SK-N-SH (cell line): ENCODE data around the gene ZNF185. TPM values are rescaled to one million over a fixed set of nuclear protein-coding genes. Genes with fewer than 3 reads are reported as not detected.

Experiments
- CTCF ChIA-PET: fragments of 300-600, 350-600 bp; formaldehyde crosslinking; extraction: SDS; loops from one replicate; lab custom pipeline; 2021; lab: Yijun Ruan, JAX
- POLR2A ChIA-PET: fragments of 350-600 bp; sonication (Branson Sonifier 250); formaldehyde crosslinking; extraction: SDS; loops from one replicate; lab custom pipeline; 2020; ENCODE audit warnings: antibody characterized with exemption, inconsistent platforms; lab: Yijun Ruan, JAX
- DNase-seq: peaks from one replicate; pipeline ENCODE4 v3.0.0; 2012
- H2AFZ ChIP-seq: fragments of 200-600 bp; sonication (generic); 2 replicates; pipeline ENCODE4 v1.8.1; 2016; ENCODE audit warnings: antibody characterized with exemption, mild to moderate bottlenecking, low read depth
- H3F3A ChIP-seq: fragments of 200-600 bp; sonication (generic); replicated peaks from 2 replicates; pipeline ENCODE3; 2016; ENCODE audit warnings: antibody characterized with exemption, mild to moderate bottlenecking; ENCODE audit not compliant: insufficient read depth
- H3K27ac ChIP-seq, 2 experiments: fragments of 200-500 bp in 1 of 2; fragments of 200-600 bp in 1 of 2; sonication (Bioruptor generic) in 1 of 2; sonication (generic), shearing (Covaris generic) in 1 of 2; 2 replicates each; pipeline versions ENCODE4 v1.5.1 to v1.6.1; 2014 to 2016; ENCODE audit warnings: low read depth in 2 of 2, inconsistent platforms in 1 of 2, low read length in 1 of 2, mild to moderate bottlenecking in 1 of 2, mixed read lengths in 1 of 2
- H3K27me3 ChIP-seq: fragments of 200-600 bp; sonication (generic), shearing (Covaris generic); 2 replicates; pipeline ENCODE4 v1.6.1; 2016; ENCODE audit warnings: mixed run types; ENCODE audit not compliant: insufficient read depth
- H3K36me3 ChIP-seq, 2 experiments: fragments of 200-500 bp in 1 of 2; fragments of 200-600 bp in 1 of 2; sonication (Bioruptor generic) in 1 of 2; sonication (generic) in 1 of 2; replicated peaks in 1 of 2; 2 replicates each; pipeline versions ENCODE3 to v1.5.1; 2014 to 2016; ENCODE audit warnings: low read length in 1 of 2, mild to moderate bottlenecking in 1 of 2; ENCODE audit not compliant: insufficient read depth in 2 of 2, control insufficient read depth in 1 of 2
- H3K4me1 ChIP-seq, 2 experiments: fragments of 200-500 bp in 1 of 2; fragments of 200-600 bp in 1 of 2; sonication (Bioruptor generic) in 1 of 2; sonication (generic), shearing (Covaris generic) in 1 of 2; 2 replicates each; pipeline versions ENCODE4 v1.5.1 to v1.6.1; 2014 to 2016; ENCODE audit warnings: low read depth in 1 of 2, low read length in 1 of 2, mixed run types in 1 of 2; ENCODE audit not compliant: insufficient read depth in 2 of 2, control insufficient read depth in 1 of 2
- H3K4me2 ChIP-seq: fragments of 200-600 bp; sonication (generic), shearing (Covaris generic); 2 replicates; pipeline ENCODE4 v1.6.1; 2017; ENCODE audit warnings: mixed run types
- H3K4me3 ChIP-seq, 2 experiments: fragments of 200-500 bp in 1 of 2; fragments of 200-600 bp in 1 of 2; sonication (Bioruptor generic) in 1 of 2; sonication (generic), shearing (Covaris generic) in 1 of 2; 2 replicates each; pipeline versions ENCODE4 v1.5.1 to v1.8.1; 2014 to 2016; ENCODE audit warnings: low read depth in 2 of 2, inconsistent platforms in 1 of 2, low read length in 1 of 2, mild to moderate bottlenecking in 1 of 2, mixed read lengths in 1 of 2, moderate library complexity in 1 of 2
- H3K79me2 ChIP-seq: fragments of 200-600 bp; sonication (generic); 2 replicates; pipeline ENCODE4 v1.8.1; 2017; ENCODE audit warnings: mild to moderate bottlenecking; ENCODE audit not compliant: insufficient read depth
- H3K9ac ChIP-seq: fragments of 200-600 bp; sonication (generic); 2 replicates; pipeline ENCODE4 v1.6.1; 2017; ENCODE audit warnings: mixed run types
- H3K9me2 ChIP-seq: fragments of 200-600 bp; sonication (generic); 2 replicates; pipeline ENCODE4 v1.6.1; 2017; ENCODE audit warnings: mixed run types
- H3K9me3 ChIP-seq: fragments of 200-600 bp; sonication (generic); 2 replicates; pipeline ENCODE4 v1.6.1; 2017; ENCODE audit warnings: mixed run types, mild to moderate bottlenecking, moderate library complexity
- H4K20me1 ChIP-seq: fragments of 200-600 bp; sonication (generic); 2 replicates; pipeline ENCODE4 v1.6.1; 2017; ENCODE audit warnings: mild to moderate bottlenecking, mixed run types; ENCODE audit not compliant: insufficient read depth
- CHD2 ChIP-seq: fragments of 150-350 bp; IDR thresholded peaks from 2 replicates; pipeline ENCODE4 v1.6.1; 2018; ENCODE audit warnings: low read length; ENCODE audit not compliant: partially characterized antibody
- ELF1 ChIP-seq: IDR thresholded peaks from 2 replicates; pipeline ENCODE4 v1.4.0; 2012
- EP300 ChIP-seq, 2 experiments: IDR thresholded peaks; 2 replicates each; pipeline versions ENCODE4 v1.4.0 to v1.6.1; 2012; ENCODE audit warnings: borderline replicate concordance in 1 of 2, low read depth in 1 of 2, low read length in 1 of 2
- EZH2phosphoT487 ChIP-seq: fragments of 200-600 bp; sonication (generic); IDR thresholded peaks from 2 replicates; pipeline ENCODE4 v1.6.1; 2017; ENCODE audit warnings: low read depth, mixed run types, mild to moderate bottlenecking, antibody characterized with exemption, moderate library complexity, borderline replicate concordance
- FOSL2 ChIP-seq: IDR thresholded peaks from 2 replicates; pipeline ENCODE4 v1.4.0; 2012; ENCODE audit warnings: low read depth, mild to moderate bottlenecking, moderate library complexity, borderline replicate concordance
- FOXJ3 ChIP-seq: sonication (generic); formaldehyde crosslinking; IDR thresholded peaks from 2 replicates; pipeline ENCODE4 v1.5.1; 2020; ENCODE audit warnings: mild to moderate bottlenecking, missing genetic modification reagents
- FOXM1 ChIP-seq: IDR thresholded peaks from 2 replicates; pipeline ENCODE4 v1.4.0; 2012; ENCODE audit warnings: low read depth, mild to moderate bottlenecking
- GABPA ChIP-seq: IDR thresholded peaks from 2 replicates; pipeline ENCODE4 v1.4.0; 2012; ENCODE audit warnings: low read depth, mild to moderate bottlenecking
- GATA2 ChIP-seq: sonication (generic); formaldehyde crosslinking; IDR thresholded peaks from 2 replicates; pipeline ENCODE4 v1.5.0; 2020; ENCODE audit warnings: mild to moderate bottlenecking, missing genetic modification reagents
- IRF3 ChIP-seq: fragments of 150-350 bp; IDR thresholded peaks from 2 replicates; pipeline ENCODE4 v1.6.1; 2016; ENCODE audit warnings: mild to moderate bottlenecking, low read depth, low read length
- MAX ChIP-seq: IDR thresholded peaks from 2 replicates; pipeline ENCODE4 v1.4.0; 2012; ENCODE audit warnings: low read depth
- MEF2A ChIP-seq: IDR thresholded peaks from 2 replicates; pipeline ENCODE4 v1.4.0; 2012; ENCODE audit warnings: low read depth, borderline replicate concordance
- NFIC ChIP-seq: IDR thresholded peaks from 2 replicates; pipeline ENCODE4 v1.4.0; 2012; ENCODE audit warnings: borderline replicate concordance
- NRF1 ChIP-seq: IDR thresholded peaks from 2 replicates; pipeline ENCODE4 v1.6.1; 2012; ENCODE audit warnings: low read depth, mild to moderate bottlenecking, low read length
- PBX3 ChIP-seq: IDR thresholded peaks from 2 replicates; pipeline ENCODE4; 2012
- RAD21 ChIP-seq: IDR thresholded peaks from 2 replicates; pipeline ENCODE4 v1.6.1; 2012; ENCODE audit warnings: mild to moderate bottlenecking, low read length
- RFX5 ChIP-seq: IDR thresholded peaks from 2 replicates; pipeline ENCODE4 v1.6.1; 2012; ENCODE audit warnings: mild to moderate bottlenecking, improper control_type of control experiment, low read length
- TAF1 ChIP-seq: IDR thresholded peaks from 2 replicates; pipeline ENCODE4 v1.6.1; 2012; ENCODE audit warnings: low read depth, mild to moderate bottlenecking, low read length, moderate library complexity, borderline replicate concordance
- TCF12 ChIP-seq: IDR thresholded peaks from 2 replicates; pipeline ENCODE4 v1.4.0; 2012
- YY1 ChIP-seq: IDR thresholded peaks from 2 replicates; pipeline ENCODE4 v1.4.0; 2012; ENCODE audit warnings: low read depth, mild to moderate bottlenecking
- WGBS: methylation state at CpG from one replicate; pipeline ENCODE4 v1.1.6; 2017; ENCODE audit warnings: low lambda C conversion rate; 5-methylcytosine and 5-hydroxymethylcytosine counted together
- polyA plus RNA-seq, 3 experiments: library from polyadenylated mRNA; depleted of rRNA; stranded (reverse); fragments of >200 nt; gene quantifications; 2 replicates each; pipeline ENCODE4 v1.2.3, GENCODE V29; 2012

The ZNF185 gene
- polyA plus RNA-seq, 1 of the 3 experiments (the other 2 are of a cell fraction) = 10.3 TPM

- TF ChIP-seq NFIC (no peak), FOSL2 (no peak), RFX5 (no peak), GATA2 (CRISPR knock-in tag) (no peak), RAD21 (no peak), NRF1 (no peak), GABPA (no peak), TAF1 (no peak), CHD2 (no peak), YY1 (no peak), MAX (no peak), EZH2phosphoT487 (no peak), FOXJ3 (CRISPR knock-in tag) (no peak), MEF2A (no peak), FOXM1 (no peak), EP300 (IDR thresholded peaks at IDR 0.05; ENCODE audit: borderline replicate concordance in 1 of 2, low read depth in 1 of 2, low read length in 1 of 2) (no peak)
- TF ChIP-seq, all 33 proteins: peak for 0
- no peaks in the 10 kb centered on the region for H3K9me3 ChIP-seq
- no peak overlapping the region for H3K9ac ChIP-seq
- H2AFZ ChIP-seq = no peak overlapping the region
- peaks cover 6 to 32% of the 10 kb centered on the region in 2 experiments; a peak in 2 of 4 replicates for H3K4me1 ChIP-seq
- H3K27me3 ChIP-seq = no peaks in the 10 kb centered on the region; the same call in 1 of the 2 replicates
- H3K27ac ChIP-seq = no peak overlapping the region
- 57% methylated on average over 6 of the region's 8 CpGs for WGBS
- CTCF ChIA-PET = interaction anchor here (0.9 to 4.2 kb wide), 9 partner anchors 9 to 66 kb away, joined by 3 to 71 read pairs (median 7); no protein-coding TSS in a partner anchor
- POLR2A ChIA-PET = no interaction called here
- H3K9me2 ChIP-seq = no peaks in the 10 kb centered on the region
- no peaks in the 10 kb centered on the region for H3K79me2 ChIP-seq
- DNase-seq = no peak
- H3K36me3 ChIP-seq = no peaks in the 10 kb centered on the region
- no peak overlapping the region for H3K4me2 ChIP-seq
- H3F3A ChIP-seq = peaks cover 4% of the 10 kb centered on the region
- H4K20me1 ChIP-seq = no peaks in the 10 kb centered on the region
- H3K4me3 ChIP-seq = no peak overlapping the region
Measured at GRCh38 chrX:152905081-152905420, 7.2 kb downstream of the ZNF185 start.

GRCh38 chrX:152907084-152907651, 9.3 kb downstream of the ZNF185 start:
- Histone ChIP-seq H3K4me2 (no peak overlapping the region), H3K36me3 (no peaks in the 10 kb centered on the region), H3F3A (peaks cover 4% of the 10 kb centered on the region), H3K4me3 (peak overlapping the region in 1 of 2 experiments; percentile 14; a peak in 1 of 4 replicates), H3K27ac (peak overlapping the region in 1 of 2 experiments; percentile 75; a peak in 2 of 4 replicates), H4K20me1 (no peaks in the 10 kb centered on the region), H2AFZ (no peak overlapping the region), H3K9ac (no peak overlapping the region), H3K27me3 (no peaks in the 10 kb centered on the region; the same call in 1 of the 2 replicates), H3K9me3 (no peaks in the 10 kb centered on the region), H3K79me2 (no peaks in the 10 kb centered on the region), H3K4me1 (peaks cover 6 to 32% of the 10 kb centered on the region in 2 experiments; a peak in 2 of 4 replicates), H3K9me2 (no peaks in the 10 kb centered on the region)
- CTCF ChIA-PET = interaction anchor here (2.4 to 4.2 kb wide), 3 partner anchors 7 to 19 kb away, joined by 7 to 71 read pairs (median 24); no protein-coding TSS in a partner anchor
- DNase-seq = peak; percentile 81
- TF ChIP-seq EP300 (IDR thresholded peaks at IDR 0.05; ENCODE audit: borderline replicate concordance in 1 of 2, low read depth in 1 of 2, low read length in 1 of 2) (peak in 1 of 2 experiments; percentile 43; a peak in 1 of 4 replicates), IRF3 (no peak), PBX3 (no peak), RFX5 (peak; percentile 95), GATA2 (CRISPR knock-in tag) (peak; percentile 68), ELF1 (no peak), TCF12 (no peak)
- POLR2A ChIA-PET = interaction anchor here (1.0 kb wide), 1 partner anchor 600 kb away, joined by 4 read pairs; no protein-coding TSS in a partner anchor
- 45% methylated on average over 17 of the region's 17 CpGs for WGBS
